Left lung (tissue), 10 donors: ENCODE results near the gene PLA1A. TPM values are rescaled to one million over a fixed set of nuclear protein-coding genes. Genes with fewer than 3 reads are reported as not detected.
A peak's percentile ranks its signal among the peaks of the same experiment; 100 is the strongest.

Source experiments
- ATAC-seq: fragments of 200-7000 bp; cut with Tn5 transposase; one replicate; pipeline ENCODE4 v1.9.1; 2020; ENCODE audit warnings: moderate library complexity
- DNase-seq, 4 donors: peaks; one replicate each; pipeline ENCODE4 v3.0.0-alpha.2; 2013 to 2020
- H3K27ac ChIP-seq, 2 donors: fragments of 200-600 bp; sonication (generic) in 1 of 2; one replicate each; pipeline versions ENCODE4 v1.5.0 to v1.8.0; 2020 to 2021
- H3K27me3 ChIP-seq, 2 donors: fragments of 200-600 bp; sonication (generic) in 1 of 2; one replicate each; pipeline versions ENCODE4 v1.5.0 to v1.8.0; 2020 to 2021
- H3K36me3 ChIP-seq, 2 donors: fragments of 200-600 bp; sonication (generic) in 1 of 2; one replicate each; pipeline versions ENCODE4 v1.5.0 to v1.8.0; 2020 to 2021
- H3K4me1 ChIP-seq, 2 donors: fragments of 200-600 bp; one replicate each; pipeline ENCODE4 v1.8.0; 2021
- H3K4me3 ChIP-seq, 2 donors: fragments of 200-600 bp; sonication (generic) in 1 of 2; one replicate each; pipeline versions ENCODE4 v1.5.0 to v1.8.0; 2020 to 2021; ENCODE audit warnings: mild to moderate bottlenecking in 1 of 2
- H3K9me3 ChIP-seq, 2 donors: fragments of 200-600 bp; sonication (generic) in 1 of 2; one replicate each; pipeline versions ENCODE4 v1.5.0 to v1.8.0; 2020 to 2021
- intact Hi-C, 2 donors: fragments of 100-400 bp; cut with DNase I; formaldehyde crosslinking; loops; one replicate each; pipeline versions ENCODE4 v1.11.2 to v1.14.2; 2022
- polyA plus RNA-seq, 6 donors: library from polyadenylated mRNA; unstranded; fragments of 120-200 nt; gene quantifications; one replicate each; pipeline ENCODE4 v1.2.1, GENCODE V29; 2013; ENCODE audit not compliant: insufficient read length in 6 of 6
- total RNA-seq, 2 donors: library from RNA; stranded (reverse); fragmentation: NEBNext Ultra II Directional; extraction: Animal tissue kit (Norgen Biotek cat#: 25700); gene quantifications; one replicate each; pipeline ENCODE4 v1.2.1, GENCODE V29; 2021
- TF ChIP-seq, protein P1 (sequence below), 2 donors: fragments of 200-600 bp; sonication (generic) in 1 of 2; IDR thresholded peaks; one replicate each; pipeline versions ENCODE4 v1.5.0 to v1.8.0; 2021; ENCODE audit warnings: antibody characterized with exemption in 2 of 2
- donor health status: DM: no; HTN: yes; CAD: no.
- donor health status: DM: no; HTN: no; CAD: no.

Gene PLA1A
- total and polyA plus RNA-seq, 8 donors = 0.70 to 14.5 (median 0.99) TPM

DNA sequence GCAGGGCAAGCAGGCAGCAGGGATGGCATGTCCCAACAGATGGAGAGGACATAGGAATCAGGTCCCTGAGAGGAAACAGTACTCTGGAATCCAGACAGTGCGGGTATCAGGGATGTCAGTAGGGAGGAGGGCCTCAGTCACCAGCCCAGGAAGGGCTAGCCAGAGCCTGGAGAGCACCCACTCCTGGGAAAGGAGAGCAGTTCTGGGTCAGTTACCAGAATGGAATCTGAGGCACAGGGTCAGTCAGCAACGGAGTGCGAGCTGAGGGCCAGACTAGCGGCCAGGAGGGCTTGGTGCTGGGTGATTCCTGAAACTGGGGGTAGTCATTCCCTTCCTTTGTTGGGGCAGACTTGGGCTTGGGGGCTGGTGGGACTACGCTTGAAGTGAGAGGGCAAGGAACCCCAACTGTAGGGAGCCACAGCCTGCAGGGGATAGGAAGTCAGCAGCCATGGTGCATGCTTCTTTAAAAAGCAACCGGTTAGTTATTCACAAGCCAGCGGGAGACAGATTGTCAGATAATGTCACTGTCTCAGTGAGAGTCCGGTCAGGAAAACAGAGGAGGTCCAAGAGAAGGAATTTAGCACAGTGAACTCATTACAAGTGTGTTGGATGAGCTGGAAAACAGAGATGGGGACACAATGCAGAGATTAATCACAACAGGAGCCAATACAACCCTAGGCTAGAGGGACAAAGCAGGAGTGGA lies 27.9 kb downstream of the PLA1A start:
- TF ChIP-seq, protein P1, sequence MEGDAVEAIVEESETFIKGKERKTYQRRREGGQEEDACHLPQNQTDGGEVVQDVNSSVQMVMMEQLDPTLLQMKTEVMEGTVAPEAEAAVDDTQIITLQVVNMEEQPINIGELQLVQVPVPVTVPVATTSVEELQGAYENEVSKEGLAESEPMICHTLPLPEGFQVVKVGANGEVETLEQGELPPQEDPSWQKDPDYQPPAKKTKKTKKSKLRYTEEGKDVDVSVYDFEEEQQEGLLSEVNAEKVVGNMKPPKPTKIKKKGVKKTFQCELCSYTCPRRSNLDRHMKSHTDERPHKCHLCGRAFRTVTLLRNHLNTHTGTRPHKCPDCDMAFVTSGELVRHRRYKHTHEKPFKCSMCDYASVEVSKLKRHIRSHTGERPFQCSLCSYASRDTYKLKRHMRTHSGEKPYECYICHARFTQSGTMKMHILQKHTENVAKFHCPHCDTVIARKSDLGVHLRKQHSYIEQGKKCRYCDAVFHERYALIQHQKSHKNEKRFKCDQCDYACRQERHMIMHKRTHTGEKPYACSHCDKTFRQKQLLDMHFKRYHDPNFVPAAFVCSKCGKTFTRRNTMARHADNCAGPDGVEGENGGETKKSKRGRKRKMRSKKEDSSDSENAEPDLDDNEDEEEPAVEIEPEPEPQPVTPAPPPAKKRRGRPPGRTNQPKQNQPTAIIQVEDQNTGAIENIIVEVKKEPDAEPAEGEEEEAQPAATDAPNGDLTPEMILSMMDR (IDR thresholded peaks at IDR 0.05) = no peak
- Histone ChIP-seq H3K4me1 (peaks cover 7 to 47% of the 10 kb centered on the region in 2 donors), H3K36me3 (no peaks in the 10 kb centered on the region), H3K4me3 (no peak overlapping the region), H3K9me3 (no peaks in the 10 kb centered on the region), H3K27ac (peak overlapping the region in 1 of 2 donors; percentile 11), H3K27me3 (no peaks in the 10 kb centered on the region)
- ATAC-seq = no peak
- DNase-seq = no peak
- intact Hi-C loops = no loop called here

DNA sequence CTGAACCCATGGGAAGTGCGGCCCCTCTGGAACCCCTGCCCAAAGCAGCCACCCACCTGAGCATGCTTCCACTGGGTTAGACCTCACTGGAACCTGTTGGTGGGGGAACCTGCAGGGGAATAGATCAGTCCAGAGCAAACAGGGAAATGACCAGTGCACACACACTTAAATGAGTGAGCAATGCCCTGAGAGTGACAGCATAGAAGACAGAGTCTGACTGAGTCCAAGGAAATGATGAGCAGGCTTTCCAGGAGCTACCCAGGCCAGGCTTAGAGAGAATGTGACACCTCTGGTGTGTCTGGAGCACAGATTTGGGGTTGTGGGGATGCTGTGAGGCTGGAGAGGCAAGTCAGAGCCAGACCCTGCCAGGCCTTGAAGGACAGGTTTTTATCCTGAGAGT lies 28.5 kb downstream of the PLA1A start:
- TF ChIP-seq, protein P1 (IDR thresholded peaks at IDR 0.05) = no peak
- H3K27ac ChIP-seq = peak overlapping the region in 1 of 2 donors; percentile 11
- ATAC-seq (no peak), DNase-seq (no peak)
- H3K4me3 ChIP-seq = no peak overlapping the region
- no peaks in the 10 kb centered on the region for H3K36me3 ChIP-seq
- H3K9me3 ChIP-seq = no peaks in the 10 kb centered on the region
- H3K4me1 ChIP-seq = peaks cover 11 to 53% of the 10 kb centered on the region in 2 donors
- no peaks in the 10 kb centered on the region for H3K27me3 ChIP-seq
- intact Hi-C loops = no loop called here

DNA sequence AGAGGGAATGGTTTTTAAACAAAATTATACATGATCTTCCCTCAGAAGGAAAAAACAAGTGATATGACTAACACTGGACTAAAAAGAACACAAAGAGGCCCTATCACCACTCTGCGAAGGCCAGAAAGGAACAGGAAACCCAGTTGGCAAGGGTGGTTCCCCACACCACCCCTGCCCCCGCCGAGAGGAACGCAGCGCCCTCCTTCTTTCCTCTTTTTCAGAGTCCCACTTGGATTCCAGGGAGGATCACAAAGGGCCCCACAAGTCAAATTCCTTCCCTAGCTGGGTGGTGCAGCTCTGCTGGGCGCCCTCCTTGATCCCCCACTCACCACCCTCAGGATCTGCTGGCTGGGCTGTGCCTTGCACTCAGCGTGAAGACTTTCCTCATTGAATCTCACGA lies 29.8 kb downstream of the PLA1A start:
- H3K27ac ChIP-seq = peak overlapping the region; percentile 55 to 61
- ATAC-seq (peak; percentile 51), DNase-seq (peak in 2 of 4 donors; percentile 64 to 83)

DNA sequence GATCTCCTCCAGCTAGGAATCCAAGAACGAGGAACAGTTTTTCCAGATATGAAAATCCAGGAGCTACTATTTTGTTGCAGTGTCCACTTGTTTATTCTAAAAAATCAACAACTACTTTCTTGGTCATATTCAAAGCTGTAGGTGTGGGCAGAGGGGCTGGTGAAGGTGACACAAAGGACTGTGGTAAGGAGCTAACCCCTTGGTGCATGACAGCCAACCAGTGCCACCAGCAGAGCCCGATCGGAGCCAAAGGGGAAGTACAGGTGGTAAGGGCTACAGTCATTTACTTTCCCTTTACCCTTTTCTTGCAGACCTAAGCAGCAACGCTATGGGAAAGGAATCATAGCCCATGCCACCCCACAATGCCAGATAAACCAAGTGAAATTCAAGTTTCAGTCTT lies 30.7 kb downstream of the PLA1A start:
- DNase-seq = no peak
- H3K4me1 ChIP-seq = peaks cover 11 to 56% of the 10 kb centered on the region in 2 donors
- TF ChIP-seq, protein P1 (IDR thresholded peaks at IDR 0.05) = no peak
- no peak overlapping the region for H3K4me3 ChIP-seq
- H3K27ac ChIP-seq = peak overlapping the region; percentile 61 to 74
- no peaks in the 10 kb centered on the region for H3K27me3 ChIP-seq
- H3K36me3 ChIP-seq = no peaks in the 10 kb centered on the region
- H3K9me3 ChIP-seq = no peaks in the 10 kb centered on the region
- intact Hi-C loops = no loop called here
- peak; percentile 17 for ATAC-seq

More for the DNA sequence above, 29.8 kb downstream of the PLA1A start:
- H3K4me3 ChIP-seq = no peak overlapping the region
- TF ChIP-seq, protein P1 (IDR thresholded peaks at IDR 0.05) = no peak
- H3K4me1 ChIP-seq = peaks cover 11 to 56% of the 10 kb centered on the region in 2 donors
- no peaks in the 10 kb centered on the region for H3K9me3 ChIP-seq
- H3K36me3 ChIP-seq = no peaks in the 10 kb centered on the region
- intact Hi-C loops = no loop called here
- no peaks in the 10 kb centered on the region for H3K27me3 ChIP-seq

DNA sequence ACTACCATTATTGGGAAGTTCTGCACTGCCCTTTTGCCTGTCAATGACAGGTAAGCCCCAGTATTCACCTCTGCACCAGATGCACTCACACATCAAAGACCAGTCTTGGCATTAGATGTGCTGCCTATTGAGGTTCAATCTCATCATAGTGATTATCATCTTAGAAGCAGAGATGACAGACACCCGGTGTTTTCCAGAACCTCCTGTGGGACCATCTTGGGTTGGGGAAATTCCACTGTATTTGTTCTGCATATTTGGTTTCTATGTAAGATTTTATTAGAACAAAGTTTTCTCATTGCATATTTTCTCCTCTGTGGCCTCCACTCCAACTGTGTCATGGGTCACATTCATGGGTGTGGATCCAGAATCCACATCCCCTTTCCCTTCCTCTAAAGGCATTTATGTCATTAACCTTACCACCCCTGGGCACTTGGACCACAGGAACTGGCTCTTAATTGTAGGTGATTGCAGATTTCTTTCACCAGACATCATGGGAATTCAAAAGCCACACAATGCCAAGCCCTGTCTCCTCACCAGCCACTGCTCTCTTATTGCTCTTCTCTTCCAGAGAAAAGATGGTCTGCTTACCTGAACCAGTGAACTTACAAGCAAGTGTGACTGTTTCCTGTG lies 31.2 kb downstream of the PLA1A start:
- no peaks in the 10 kb centered on the region for H3K36me3 ChIP-seq
- peak overlapping the region; percentile 61 to 74 for H3K27ac ChIP-seq
- TF ChIP-seq, protein P1 (IDR thresholded peaks at IDR 0.05) = no peak
- no peak overlapping the region for H3K4me3 ChIP-seq
- H3K9me3 ChIP-seq = no peaks in the 10 kb centered on the region
- intact Hi-C loops = no loop called here
- ATAC-seq (peak; percentile 45), DNase-seq (no peak)
- peaks cover 11 to 56% of the 10 kb centered on the region in 2 donors for H3K4me1 ChIP-seq
- no peaks in the 10 kb centered on the region for H3K27me3 ChIP-seq
